Measurements from ENCODE around the gene SMO. TPM values are rescaled to one million over a fixed set of nuclear protein-coding genes. Genes with fewer than 3 reads are reported as not detected.
A peak's percentile ranks its signal among the peaks of the same experiment; 100 is the strongest.
"Not testable (repeated sequence)": the region's sequence is repeated elsewhere in the genome, so short reads cannot be mapped to it uniquely, and the experiment has no call there.

The SMO gene
- polyA plus RNA-seq, 3 donors = 0.07 TPM; not detected in 2

DNA sequence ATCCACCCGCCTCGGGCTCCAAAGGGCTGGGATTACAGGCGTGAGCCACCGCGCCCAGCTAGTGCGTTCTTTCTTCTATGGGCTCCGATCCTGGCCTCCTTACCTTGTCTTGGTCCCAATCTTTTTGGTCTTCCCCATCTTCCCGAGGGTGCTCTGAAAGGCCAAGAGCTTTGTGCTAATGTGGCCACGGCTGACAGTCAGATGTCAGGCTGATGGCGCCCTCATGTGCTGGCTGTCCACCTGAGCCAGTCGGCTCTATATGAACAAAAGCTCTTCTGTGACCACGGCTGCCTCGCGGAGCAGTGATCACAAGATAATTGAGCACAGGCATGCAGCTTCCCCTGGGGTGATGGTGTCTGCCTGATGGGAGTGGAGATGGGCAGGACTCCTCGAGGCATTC, 25.4 kb downstream of the SMO start:
- Histone ChIP-seq H3K4me1 (ENCODE audit: control insufficient read depth in 1 of 2, insufficient read depth in 2 of 2, low read length in 2 of 2) (peaks cover 3 to 5% of the 10 kb centered on the region in 2 donors), H3K4me3 (replicated peaks in 1 of 3; ENCODE audit: low read depth in 2 of 3, low read length in 3 of 3) (no peak overlapping the region), H3K36me3 (replicated peaks in 1 of 2; ENCODE audit: control insufficient read depth in 1 of 2, insufficient read depth in 2 of 2, low read length in 2 of 2) (no peaks in the 10 kb centered on the region), H3K27ac (ENCODE audit: low read depth in 1 of 2, low read length in 2 of 2) (no peak overlapping the region), H3K27me3 (ENCODE audit: control insufficient read depth in 2 of 2, insufficient read depth in 2 of 2, low read length in 2 of 2) (no peaks in the 10 kb centered on the region), H2AFZ (ENCODE audit: insufficient read depth, low read depth, low read length, poor library complexity, severe bottlenecking) (peak overlapping the region; percentile 46), H3K79me2 (ENCODE audit: insufficient read depth, low read length) (no peaks in the 10 kb centered on the region), H3K9me3 (replicated peaks in 1 of 2; ENCODE audit: control insufficient read depth in 1 of 2, insufficient read depth in 1 of 2, low read length in 2 of 2) (no peaks in the 10 kb centered on the region), H4K20me1 (ENCODE audit: insufficient read depth, low read length) (no peaks in the 10 kb centered on the region), H3K9ac (ENCODE audit: insufficient read depth, low read length, poor library complexity, severe bottlenecking) (no peak overlapping the region), H3K4me2 (replicated peaks; ENCODE audit: extremely low read depth, low read length, poor library complexity, severe bottlenecking) (no peak overlapping the region)
- 67% methylated on average over 14 of the region's 15 CpGs for WGBS (ENCODE audit: insufficient coverage)
- no peak for DNase-seq
- peak overlapping the region in 1 of 7 donors; percentile 55 for H3K27ac Mint-ChIP-seq
- intact Hi-C loops (cut with micrococcal nuclease) = loop anchor here (10.0 kb wide), 1 partner anchor 261 kb away; no protein-coding TSS in a partner anchor
- H3K36me3 Mint-ChIP-seq = no peaks in the 10 kb centered on the region
- peaks cover 2 to 13% (median 5%) of the 10 kb centered on the region in 7 donors for H3K9me3 Mint-ChIP-seq
- TF ChIP-seq, protein P1, sequence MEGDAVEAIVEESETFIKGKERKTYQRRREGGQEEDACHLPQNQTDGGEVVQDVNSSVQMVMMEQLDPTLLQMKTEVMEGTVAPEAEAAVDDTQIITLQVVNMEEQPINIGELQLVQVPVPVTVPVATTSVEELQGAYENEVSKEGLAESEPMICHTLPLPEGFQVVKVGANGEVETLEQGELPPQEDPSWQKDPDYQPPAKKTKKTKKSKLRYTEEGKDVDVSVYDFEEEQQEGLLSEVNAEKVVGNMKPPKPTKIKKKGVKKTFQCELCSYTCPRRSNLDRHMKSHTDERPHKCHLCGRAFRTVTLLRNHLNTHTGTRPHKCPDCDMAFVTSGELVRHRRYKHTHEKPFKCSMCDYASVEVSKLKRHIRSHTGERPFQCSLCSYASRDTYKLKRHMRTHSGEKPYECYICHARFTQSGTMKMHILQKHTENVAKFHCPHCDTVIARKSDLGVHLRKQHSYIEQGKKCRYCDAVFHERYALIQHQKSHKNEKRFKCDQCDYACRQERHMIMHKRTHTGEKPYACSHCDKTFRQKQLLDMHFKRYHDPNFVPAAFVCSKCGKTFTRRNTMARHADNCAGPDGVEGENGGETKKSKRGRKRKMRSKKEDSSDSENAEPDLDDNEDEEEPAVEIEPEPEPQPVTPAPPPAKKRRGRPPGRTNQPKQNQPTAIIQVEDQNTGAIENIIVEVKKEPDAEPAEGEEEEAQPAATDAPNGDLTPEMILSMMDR (IDR thresholded peaks at IDR 0.05) = no peak
- H3K4me3 Mint-ChIP-seq = no peak overlapping the region
- H3K27me3 Mint-ChIP-seq (ENCODE audit: low read depth in 3 of 3) = peaks cover 2 to 14% (median 5%) of the 10 kb centered on the region in 3 donors
- H3K4me1 Mint-ChIP-seq = peaks cover 12% of the 10 kb centered on the region

DNA sequence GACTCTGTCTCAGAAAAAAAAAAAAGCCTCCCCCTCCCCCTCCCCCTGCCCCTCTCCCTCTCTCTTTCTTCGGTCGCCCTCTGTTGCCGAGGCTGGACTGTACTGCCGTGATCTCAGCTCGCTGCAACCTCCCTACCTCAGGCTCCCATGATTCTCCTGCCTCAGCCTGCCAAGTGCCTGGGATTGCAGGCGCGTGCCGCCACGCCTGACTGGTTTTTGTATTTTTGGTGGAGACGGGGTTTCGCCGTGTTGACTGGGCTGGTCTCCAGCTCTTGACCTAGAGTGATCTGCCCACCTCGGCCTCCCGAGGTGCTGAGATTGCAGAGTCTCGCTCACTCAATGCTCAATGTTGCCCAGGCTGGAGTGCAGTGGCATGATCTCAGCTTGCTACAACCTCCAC, 27.3 kb downstream of the SMO start:
- not testable (repeated sequence) for H3K9ac ChIP-seq (ENCODE audit: insufficient read depth, low read length, poor library complexity, severe bottlenecking); H2AFZ ChIP-seq (ENCODE audit: insufficient read depth, low read depth, low read length, poor library complexity, severe bottlenecking); DNase-seq; H3K4me3 ChIP-seq (replicated peaks in 1 of 3; ENCODE audit: low read depth in 2 of 3, low read length in 3 of 3); H3K27ac ChIP-seq (ENCODE audit: low read depth in 1 of 2, low read length in 2 of 2); H3K36me3 ChIP-seq (replicated peaks in 1 of 2; ENCODE audit: control insufficient read depth in 1 of 2, insufficient read depth in 2 of 2, low read length in 2 of 2); H3K9me3 ChIP-seq (replicated peaks in 1 of 2; ENCODE audit: control insufficient read depth in 1 of 2, insufficient read depth in 1 of 2, low read length in 2 of 2); H3K4me3 Mint-ChIP-seq; H3K79me2 ChIP-seq (ENCODE audit: insufficient read depth, low read length); H3K27me3 ChIP-seq (ENCODE audit: control insufficient read depth in 2 of 2, insufficient read depth in 2 of 2, low read length in 2 of 2); H3K4me1 ChIP-seq (ENCODE audit: control insufficient read depth in 1 of 2, insufficient read depth in 2 of 2, low read length in 2 of 2); H3K4me2 ChIP-seq (replicated peaks; ENCODE audit: extremely low read depth, low read length, poor library complexity, severe bottlenecking); H4K20me1 ChIP-seq (ENCODE audit: insufficient read depth, low read length); H3K36me3 Mint-ChIP-seq
- WGBS (ENCODE audit: insufficient coverage) = 98% methylated on average over 6 of the region's 15 CpGs
- intact Hi-C loops (cut with micrococcal nuclease) = loop anchor here (10.0 kb wide), 1 partner anchor 259 kb away; no protein-coding TSS in a partner anchor
- Mint-ChIP-seq H3K4me1 (peaks cover 11% of the 10 kb centered on the region), H3K27me3 (ENCODE audit: low read depth in 3 of 3) (peaks cover 2 to 12% (median 5%) of the 10 kb centered on the region in 3 donors), H3K9me3 (peaks cover 2 to 13% (median 5%) of the 10 kb centered on the region in 7 donors), H3K27ac (peak overlapping the region in 1 of 7 donors; percentile 66)

DNA sequence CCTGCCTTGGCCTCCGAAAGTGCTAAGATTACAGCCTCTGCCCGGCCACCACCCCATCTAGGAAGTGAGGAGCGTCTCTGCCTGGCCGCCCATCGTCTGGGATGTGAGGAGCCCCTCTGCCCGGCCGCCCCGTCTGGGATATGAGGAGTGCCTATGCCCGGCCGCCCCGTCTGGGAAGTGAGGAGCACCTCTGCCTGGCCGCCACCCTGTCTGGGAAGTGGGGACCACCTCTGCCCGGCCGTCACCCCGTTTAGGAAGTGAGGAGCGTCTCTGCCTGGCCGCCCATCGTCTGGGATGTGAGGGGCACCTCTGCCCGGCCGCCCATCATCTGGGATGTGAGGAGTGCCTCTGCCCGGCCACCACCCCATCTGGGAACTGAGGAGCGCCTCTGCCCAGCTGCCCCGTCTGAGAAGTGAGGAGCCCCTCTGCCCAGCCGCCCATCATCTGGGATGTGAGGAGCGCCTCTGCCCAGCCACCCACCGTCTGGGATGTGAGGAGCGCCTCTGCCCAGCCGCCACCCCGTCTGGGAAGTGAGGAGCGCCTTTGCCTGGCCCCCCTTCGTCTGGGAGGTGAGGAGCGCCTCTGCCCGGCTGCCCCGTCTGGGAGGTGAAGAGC, 27.8 kb downstream of the SMO start:
- Mint-ChIP-seq H3K4me1 (peaks cover 11% of the 10 kb centered on the region), H3K9me3 (peaks cover 2 to 13% (median 5%) of the 10 kb centered on the region in 7 donors), H3K27me3 (ENCODE audit: low read depth in 3 of 3) (peaks cover 2 to 12% (median 5%) of the 10 kb centered on the region in 3 donors)
- WGBS (ENCODE audit: insufficient coverage) = 97% methylated on average over 27 of the region's 34 CpGs
- H3K27ac ChIP-seq (ENCODE audit: low read depth in 1 of 2, low read length in 2 of 2); H3K27ac Mint-ChIP-seq; H3K4me3 ChIP-seq (replicated peaks in 1 of 3; ENCODE audit: low read depth in 2 of 3, low read length in 3 of 3); H3K27me3 ChIP-seq (ENCODE audit: control insufficient read depth in 2 of 2, insufficient read depth in 2 of 2, low read length in 2 of 2); DNase-seq; H3K4me1 ChIP-seq (ENCODE audit: control insufficient read depth in 1 of 2, insufficient read depth in 2 of 2, low read length in 2 of 2); H3K36me3 Mint-ChIP-seq; H4K20me1 ChIP-seq (ENCODE audit: insufficient read depth, low read length); H3K79me2 ChIP-seq (ENCODE audit: insufficient read depth, low read length); H2AFZ ChIP-seq (ENCODE audit: insufficient read depth, low read depth, low read length, poor library complexity, severe bottlenecking); H3K4me2 ChIP-seq (replicated peaks; ENCODE audit: extremely low read depth, low read length, poor library complexity, severe bottlenecking); H3K9ac ChIP-seq (ENCODE audit: insufficient read depth, low read length, poor library complexity, severe bottlenecking); H3K9me3 ChIP-seq (replicated peaks in 1 of 2; ENCODE audit: control insufficient read depth in 1 of 2, insufficient read depth in 1 of 2, low read length in 2 of 2); H3K4me3 Mint-ChIP-seq; H3K36me3 ChIP-seq (replicated peaks in 1 of 2; ENCODE audit: control insufficient read depth in 1 of 2, insufficient read depth in 2 of 2, low read length in 2 of 2): not testable (repeated sequence)
- intact Hi-C loops (cut with micrococcal nuclease) = loop anchor here (10.0 kb wide), 1 partner anchor 259 kb away; no protein-coding TSS in a partner anchor

DNA sequence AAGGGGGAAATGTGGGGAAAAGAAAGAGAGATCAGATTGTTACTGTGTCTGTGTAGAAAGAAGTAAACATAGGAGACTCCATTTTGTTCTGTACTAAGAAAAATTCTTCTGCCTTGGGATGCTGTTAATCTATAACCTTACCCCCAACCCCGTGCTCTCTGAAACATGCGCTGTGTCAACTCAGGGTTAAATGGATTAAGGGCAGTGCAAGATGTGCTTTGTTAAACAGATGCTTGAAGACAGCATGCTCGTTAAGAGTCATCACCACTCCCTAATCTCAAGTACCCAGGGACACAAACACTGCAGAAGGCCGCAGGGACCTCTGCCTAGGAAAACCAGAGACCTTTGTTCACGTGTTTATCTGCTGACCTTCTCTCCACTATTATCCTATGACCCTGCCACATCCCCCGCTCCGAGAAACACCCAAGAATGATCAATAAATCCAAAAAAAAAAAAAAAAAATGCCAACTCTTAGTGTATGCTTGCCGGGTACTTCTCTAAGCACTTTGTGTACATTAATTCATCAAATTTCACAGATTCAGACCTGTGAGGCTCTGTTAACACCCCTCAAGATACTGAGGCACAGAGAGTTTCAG, 28.5 kb downstream of the SMO start:
- Mint-ChIP-seq H3K9me3 (peaks cover 2 to 13% (median 5%) of the 10 kb centered on the region in 7 donors), H3K4me1 (peaks cover 13% of the 10 kb centered on the region)
- not testable (repeated sequence) for H3K4me3 Mint-ChIP-seq; H4K20me1 ChIP-seq (ENCODE audit: insufficient read depth, low read length); H3K4me1 ChIP-seq (ENCODE audit: control insufficient read depth in 1 of 2, insufficient read depth in 2 of 2, low read length in 2 of 2); H3K9me3 ChIP-seq (replicated peaks in 1 of 2; ENCODE audit: control insufficient read depth in 1 of 2, insufficient read depth in 1 of 2, low read length in 2 of 2); H3K4me3 ChIP-seq (replicated peaks in 1 of 3; ENCODE audit: low read depth in 2 of 3, low read length in 3 of 3); H3K27me3 ChIP-seq (ENCODE audit: control insufficient read depth in 2 of 2, insufficient read depth in 2 of 2, low read length in 2 of 2); H3K9ac ChIP-seq (ENCODE audit: insufficient read depth, low read length, poor library complexity, severe bottlenecking); H3K36me3 ChIP-seq (replicated peaks in 1 of 2; ENCODE audit: control insufficient read depth in 1 of 2, insufficient read depth in 2 of 2, low read length in 2 of 2); H2AFZ ChIP-seq (ENCODE audit: insufficient read depth, low read depth, low read length, poor library complexity, severe bottlenecking); DNase-seq; H3K36me3 Mint-ChIP-seq; H3K4me2 ChIP-seq (replicated peaks; ENCODE audit: extremely low read depth, low read length, poor library complexity, severe bottlenecking); H3K79me2 ChIP-seq (ENCODE audit: insufficient read depth, low read length); H3K27me3 Mint-ChIP-seq (ENCODE audit: low read depth in 3 of 3); H3K27ac ChIP-seq (ENCODE audit: low read depth in 1 of 2, low read length in 2 of 2); H3K27ac Mint-ChIP-seq
- intact Hi-C loops (cut with micrococcal nuclease) = loop anchor here (10.0 kb wide), 1 partner anchor 258 kb away; no protein-coding TSS in a partner anchor
- WGBS (ENCODE audit: insufficient coverage) = 100% methylated on average over 2 of the region's 8 CpGs
